Hippocampal formation (tissue), 2 donors: Measurements from ENCODE around the gene SRCIN1.
"Not testable (repeated sequence)": the region's sequence is repeated elsewhere in the genome, so short reads cannot be mapped to it uniquely, and the experiment has no call there.

Experiments
- DNase-seq, 2 donors: peaks; one replicate each; lab custom pipeline; 2025; lab: John Stamatoyannopoulos, UW

The SRCIN1 gene, protein sequence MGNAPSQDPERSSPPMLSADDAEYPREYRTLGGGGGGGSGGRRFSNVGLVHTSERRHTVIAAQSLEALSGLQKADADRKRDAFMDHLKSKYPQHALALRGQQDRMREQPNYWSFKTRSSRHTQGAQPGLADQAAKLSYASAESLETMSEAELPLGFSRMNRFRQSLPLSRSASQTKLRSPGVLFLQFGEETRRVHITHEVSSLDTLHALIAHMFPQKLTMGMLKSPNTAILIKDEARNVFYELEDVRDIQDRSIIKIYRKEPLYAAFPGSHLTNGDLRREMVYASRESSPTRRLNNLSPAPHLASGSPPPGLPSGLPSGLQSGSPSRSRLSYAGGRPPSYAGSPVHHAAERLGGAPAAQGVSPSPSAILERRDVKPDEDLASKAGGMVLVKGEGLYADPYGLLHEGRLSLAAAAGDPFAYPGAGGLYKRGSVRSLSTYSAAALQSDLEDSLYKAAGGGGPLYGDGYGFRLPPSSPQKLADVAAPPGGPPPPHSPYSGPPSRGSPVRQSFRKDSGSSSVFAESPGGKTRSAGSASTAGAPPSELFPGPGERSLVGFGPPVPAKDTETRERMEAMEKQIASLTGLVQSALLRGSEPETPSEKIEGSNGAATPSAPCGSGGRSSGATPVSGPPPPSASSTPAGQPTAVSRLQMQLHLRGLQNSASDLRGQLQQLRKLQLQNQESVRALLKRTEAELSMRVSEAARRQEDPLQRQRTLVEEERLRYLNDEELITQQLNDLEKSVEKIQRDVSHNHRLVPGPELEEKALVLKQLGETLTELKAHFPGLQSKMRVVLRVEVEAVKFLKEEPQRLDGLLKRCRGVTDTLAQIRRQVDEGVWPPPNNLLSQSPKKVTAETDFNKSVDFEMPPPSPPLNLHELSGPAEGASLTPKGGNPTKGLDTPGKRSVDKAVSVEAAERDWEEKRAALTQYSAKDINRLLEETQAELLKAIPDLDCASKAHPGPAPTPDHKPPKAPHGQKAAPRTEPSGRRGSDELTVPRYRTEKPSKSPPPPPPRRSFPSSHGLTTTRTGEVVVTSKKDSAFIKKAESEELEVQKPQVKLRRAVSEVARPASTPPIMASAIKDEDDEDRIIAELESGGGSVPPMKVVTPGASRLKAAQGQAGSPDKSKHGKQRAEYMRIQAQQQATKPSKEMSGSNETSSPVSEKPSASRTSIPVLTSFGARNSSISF

GRCh38 chr17:38605841-38606645 is at the start of gene SRCIN1:
Gene SRCIN1, minus strand, starts transcription at chr17:38605952. Its CDS starts 247 bp downstream, at chr17:38605705.
- DNase-seq, result peak in 1 of 2 donors; percentile 39

DNA sequence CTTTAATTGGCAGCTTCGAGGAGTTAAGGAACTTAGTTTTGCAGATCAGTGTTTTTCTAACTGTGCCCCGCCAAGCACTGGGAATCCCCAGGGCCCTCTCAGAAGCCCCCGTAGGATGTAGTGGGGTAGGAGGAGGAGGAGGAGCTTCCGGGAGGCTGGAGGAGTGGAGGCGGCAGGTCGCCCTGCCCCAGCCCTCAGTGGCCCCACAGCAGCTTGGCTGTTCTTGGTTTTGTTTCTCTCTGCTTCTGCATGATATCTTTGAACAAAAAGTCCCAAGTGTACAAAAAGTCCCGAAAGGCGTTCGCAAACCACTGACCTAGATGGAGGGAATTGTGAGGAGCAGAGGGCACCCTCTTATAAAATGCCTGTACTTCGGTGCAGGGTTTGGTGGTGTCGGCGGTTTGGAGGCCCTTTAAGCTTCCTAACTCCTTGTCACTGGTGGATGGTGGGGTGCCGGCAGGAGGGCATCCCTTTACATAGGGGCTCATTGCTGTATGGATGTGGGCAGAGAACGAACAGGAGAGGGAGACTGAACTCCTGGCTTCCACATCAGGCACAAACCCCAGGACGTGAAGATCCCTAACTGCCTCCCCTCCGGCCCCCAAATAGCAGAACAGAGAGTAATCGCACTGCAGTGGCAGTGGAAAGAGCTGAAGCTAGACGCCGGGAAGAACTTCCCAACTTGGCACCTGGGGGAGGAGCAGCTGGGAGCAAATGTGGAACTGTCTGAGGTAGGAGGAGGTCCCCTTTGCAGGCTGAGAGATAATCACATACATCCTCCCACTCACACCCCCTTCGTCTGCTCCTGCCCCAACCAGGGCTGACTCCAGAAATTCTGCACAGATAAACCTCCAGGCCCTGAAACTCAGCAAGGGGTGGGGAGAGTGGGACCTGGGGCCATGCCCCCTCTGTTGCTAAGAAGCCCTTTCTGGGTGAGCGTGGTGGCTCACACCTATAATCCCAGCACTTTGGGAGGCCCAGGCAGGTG is 49.0 kb upstream of the SRCIN1 start:
- no peak for DNase-seq

GRCh38 chr17:38653679-38654078 is 47.9 kb upstream of the SRCIN1 start:
- DNase-seq, result no peak

DNA sequence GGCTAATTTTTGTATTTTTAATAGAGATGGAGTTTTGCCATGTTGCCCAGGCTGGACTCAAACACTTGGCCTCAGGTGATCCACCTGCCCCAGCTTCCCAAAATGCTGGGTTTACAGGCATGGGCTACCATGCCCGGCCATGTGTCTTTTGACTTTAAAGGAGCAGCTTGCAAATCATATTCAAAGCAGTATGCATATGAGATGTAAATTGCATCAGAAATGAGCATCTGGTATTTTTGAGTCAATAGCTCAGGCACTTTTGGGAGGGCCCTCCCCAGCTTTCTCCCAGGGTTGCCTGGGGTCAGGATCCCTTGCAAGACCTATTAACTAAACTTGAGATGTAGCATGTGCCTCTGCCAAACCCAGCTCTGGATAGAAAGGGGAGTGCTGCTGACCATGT is 47.5 kb upstream of the SRCIN1 start:
- DNase-seq, result no peak

DNA sequence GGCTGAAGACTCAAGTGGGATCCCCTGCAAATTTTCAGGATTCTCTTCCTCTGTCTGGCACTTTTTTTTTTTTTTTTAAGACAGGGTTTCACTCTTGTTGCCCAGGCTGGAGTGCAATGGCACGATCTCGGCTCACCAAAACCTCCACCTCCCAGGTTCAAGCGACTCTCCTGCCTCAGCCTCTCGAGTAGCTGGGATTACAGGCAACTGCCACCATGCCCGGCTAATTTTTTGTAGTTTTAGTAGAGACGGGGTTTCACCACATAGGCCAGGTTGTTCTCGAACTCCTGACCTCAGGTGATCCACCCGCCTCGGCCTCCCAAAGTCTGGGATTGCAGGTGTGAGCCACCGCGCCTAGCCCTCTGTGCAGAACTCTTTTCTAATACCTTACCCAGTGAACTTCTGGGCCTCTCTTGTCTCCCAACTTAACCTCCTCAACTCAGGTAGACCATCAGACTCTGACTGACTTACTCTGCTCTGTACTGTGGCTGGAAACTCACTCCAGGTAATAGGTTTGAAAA is 45.0 kb upstream of the SRCIN1 start:
- DNase-seq, result not testable (repeated sequence)

- no peak for DNase-seq
Measured at GRCh38 chr17:38637951-38638350, 32.2 kb upstream of the SRCIN1 start.

GRCh38 chr17:38636054-38636453 is 30.3 kb upstream of the SRCIN1 start:
- no peak for DNase-seq

GRCh38 chr17:38632334-38632733 is 26.6 kb upstream of the SRCIN1 start:
- DNase-seq, result no peak

DNA sequence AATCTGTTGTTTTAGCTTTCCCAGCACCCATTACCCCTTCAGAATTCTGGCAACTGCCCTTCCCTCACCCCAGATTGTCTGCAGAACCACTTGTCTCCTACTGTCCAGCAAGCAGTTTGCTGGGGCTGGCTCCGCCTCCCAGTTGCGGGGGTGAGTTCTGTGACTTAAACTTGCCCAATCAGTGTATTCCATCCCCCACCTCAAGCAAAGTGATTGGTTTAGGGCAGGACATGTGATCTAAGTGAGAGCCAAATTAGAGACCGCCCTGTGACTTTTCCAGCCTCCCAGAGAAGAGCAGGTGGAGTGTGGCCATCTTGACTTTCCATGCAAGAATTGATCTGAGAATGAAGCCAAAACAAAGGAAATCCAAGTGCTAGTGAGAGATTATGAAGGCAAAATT is 22.7 kb upstream of the SRCIN1 start:
- no peak for DNase-seq

GRCh38 chr17:38627957-38628356 is 22.2 kb upstream of the SRCIN1 start:
- DNase-seq, result no peak

GRCh38 chr17:38626606-38627226 is 21.0 kb upstream of the SRCIN1 start:
- not testable (repeated sequence) for DNase-seq

- DNase-seq, result no peak
Measured at GRCh38 chr17:38625482-38625881, 19.7 kb upstream of the SRCIN1 start.

DNA sequence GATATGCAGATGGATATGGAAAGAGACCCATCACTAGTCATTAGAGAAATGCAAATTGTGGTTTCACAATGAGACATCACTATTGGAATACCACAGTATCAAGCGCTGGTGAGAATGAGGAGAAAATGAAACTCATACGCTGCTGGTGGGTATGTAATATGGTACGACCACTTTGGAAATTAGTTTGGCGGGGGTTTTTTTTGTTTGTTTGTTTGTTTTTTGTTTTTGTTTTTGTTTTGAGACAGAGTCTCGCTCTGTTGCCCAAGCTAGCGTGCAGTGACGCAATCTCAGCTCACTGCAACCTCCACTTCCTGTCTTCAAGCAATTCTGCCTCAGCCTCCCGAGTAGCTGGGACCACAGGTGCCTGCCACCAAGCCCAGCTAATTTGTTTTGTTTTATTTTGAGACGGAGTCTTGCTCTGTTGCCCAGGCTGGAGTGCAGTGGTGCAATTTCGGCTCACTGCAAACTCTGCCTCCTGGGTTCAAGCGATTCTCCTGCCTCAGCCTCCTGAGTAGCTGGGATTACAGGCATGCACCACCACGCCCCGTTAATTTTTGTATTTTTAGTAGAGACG is 19.1 kb upstream of the SRCIN1 start:
- not testable (repeated sequence) for DNase-seq

- no peak for DNase-seq
Measured at GRCh38 chr17:38621538-38621937, 15.8 kb upstream of the SRCIN1 start.

GRCh38 chr17:38620551-38621277 is 15.0 kb upstream of the SRCIN1 start:
- DNase-seq, result no peak

- DNase-seq, result no peak
Measured at GRCh38 chr17:38619937-38620550, 14.3 kb upstream of the SRCIN1 start.

GRCh38 chr17:38619451-38619795 is 13.7 kb upstream of the SRCIN1 start:
- DNase-seq, result no peak
